SH-SY5Y (cell line): ENCODE results near the gene TCF7.

Experiments used
- GATA2 ChIP-seq: IDR thresholded peaks from 2 replicates; pipeline ENCODE4 v1.6.1; 2011; ENCODE audit warnings: mild to moderate bottlenecking, low read depth, low read length
- GATA3 ChIP-seq: IDR thresholded peaks from 2 replicates; pipeline ENCODE4 v1.6.1; 2011; ENCODE audit warnings: low read depth, mild to moderate bottlenecking, low read length, moderate library complexity

DNA sequence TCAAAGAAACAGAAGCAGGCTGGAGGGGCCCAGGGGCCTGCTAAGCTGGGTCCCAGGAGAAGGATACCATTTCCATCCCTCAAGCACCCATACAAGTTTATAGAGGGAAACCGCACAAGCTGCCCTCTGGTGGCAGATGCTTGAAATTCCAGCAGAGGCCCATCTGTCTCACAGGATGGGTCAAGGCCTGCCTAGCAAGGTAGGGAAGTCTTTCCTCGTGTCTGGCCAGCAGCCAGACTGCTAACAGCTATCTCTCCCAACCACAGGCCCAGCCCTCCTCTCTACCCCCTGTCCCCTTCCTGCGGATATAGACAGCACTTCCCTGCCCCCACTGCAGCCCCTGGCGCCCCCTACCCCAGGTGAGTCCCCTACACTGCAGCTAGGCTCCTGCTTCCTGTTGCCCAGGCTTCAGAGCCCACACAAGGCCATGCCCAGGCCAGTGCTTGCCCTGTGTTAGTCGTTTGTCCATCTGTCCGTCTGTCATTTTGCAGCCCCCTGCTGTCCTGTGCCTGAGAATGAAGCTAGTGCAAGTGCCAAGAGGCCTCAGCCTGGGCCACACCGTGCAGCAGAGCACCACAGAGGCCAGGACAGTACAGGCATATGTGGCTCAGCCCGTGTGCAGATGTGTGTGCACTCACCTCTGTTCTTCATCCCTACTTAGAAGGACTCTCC lies 26.2 kb downstream of the TCF7 start:
- TF ChIP-seq GATA3 (no peak), GATA2 (no peak)
